Hypothalamus (tissue), 51 donors: ENCODE data around the gene MDH2.
"Not testable (repeated sequence)": the region's sequence is repeated elsewhere in the genome, so short reads cannot be mapped to it uniquely, and the experiment has no call there.

Experiments
- DNase-seq, 51 donors: peaks; one replicate each; lab custom pipeline; 2025; lab: John Stamatoyannopoulos, UW

The MDH2 gene, protein sequence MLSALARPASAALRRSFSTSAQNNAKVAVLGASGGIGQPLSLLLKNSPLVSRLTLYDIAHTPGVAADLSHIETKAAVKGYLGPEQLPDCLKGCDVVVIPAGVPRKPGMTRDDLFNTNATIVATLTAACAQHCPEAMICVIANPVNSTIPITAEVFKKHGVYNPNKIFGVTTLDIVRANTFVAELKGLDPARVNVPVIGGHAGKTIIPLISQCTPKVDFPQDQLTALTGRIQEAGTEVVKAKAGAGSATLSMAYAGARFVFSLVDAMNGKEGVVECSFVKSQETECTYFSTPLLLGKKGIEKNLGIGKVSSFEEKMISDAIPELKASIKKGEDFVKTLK

DNA sequence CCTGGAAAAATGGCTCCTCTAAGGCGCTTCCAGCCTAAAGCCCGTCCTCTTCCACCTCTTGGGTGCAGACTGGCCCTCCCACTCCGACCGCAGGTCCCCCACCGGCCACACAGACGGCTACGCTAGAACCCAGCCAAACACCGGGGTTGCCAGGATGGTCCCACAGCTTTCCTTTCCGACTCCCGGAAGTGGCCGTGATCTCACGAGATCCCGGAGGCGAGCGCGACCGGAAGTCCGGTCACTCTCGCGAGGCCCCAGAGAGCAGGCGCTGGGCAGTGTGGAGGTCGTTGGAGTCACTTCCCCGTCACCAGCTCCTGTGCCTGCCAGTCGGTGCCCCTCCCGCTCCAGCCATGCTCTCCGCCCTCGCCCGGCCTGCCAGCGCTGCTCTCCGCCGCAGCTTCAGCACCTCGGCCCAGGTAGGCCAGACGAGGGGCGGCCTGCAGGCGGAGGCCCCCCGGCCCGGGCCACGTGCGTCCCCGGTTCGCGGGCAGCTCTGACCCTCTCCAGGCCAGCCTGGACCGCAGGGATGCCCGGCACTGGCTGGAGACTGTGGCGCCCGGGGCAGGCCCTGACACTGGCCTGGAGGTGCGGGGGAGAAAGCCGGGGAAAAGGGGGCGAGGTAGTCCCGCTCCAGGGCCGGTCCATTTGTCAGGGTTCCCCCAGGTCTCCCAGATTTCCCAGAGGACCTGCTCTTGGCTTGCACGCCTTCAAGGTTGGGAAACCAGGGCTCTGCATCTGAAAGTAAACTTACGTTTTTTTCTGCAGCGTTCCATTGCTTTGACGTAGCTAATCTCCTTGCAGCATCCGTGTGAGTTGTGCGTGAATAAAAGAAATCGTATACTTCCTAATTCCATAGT is at the start of gene MDH2, which contains the start of gene STYXL1:
Gene MDH2 (plus strand): TSS at position 296 of the 857 bp plus-strand sequence. CDS start 55 bp downstream, at position 351.
Gene STYXL1 (minus strand): TSS at position 190 of the 857 bp plus-strand sequence. CDS start 17,477 bp downstream, outside the sequence.
- peak; percentile 41 to 95 (median 89) for DNase-seq

DNA sequence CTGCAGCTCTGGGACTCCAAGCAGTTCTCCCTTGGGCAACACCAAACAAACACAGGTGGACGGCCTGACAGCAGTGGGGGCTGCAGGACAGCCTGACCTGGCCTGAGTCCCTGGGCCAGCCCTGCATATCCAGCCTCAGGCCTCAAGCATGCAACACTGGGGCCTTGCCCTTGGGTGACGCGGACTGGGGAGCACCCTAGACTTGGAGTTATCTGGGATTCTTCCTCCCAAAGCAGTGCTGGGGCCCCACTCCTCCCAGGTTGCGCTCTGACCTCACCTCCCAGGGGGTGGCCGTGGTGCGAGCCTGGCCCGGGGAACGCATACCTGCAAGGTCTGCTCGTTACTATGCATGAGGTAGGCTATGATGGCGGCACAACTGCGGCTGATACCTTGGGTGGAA is 47.3 kb upstream of the MDH2 start:
- DNase-seq: no peak

DNA sequence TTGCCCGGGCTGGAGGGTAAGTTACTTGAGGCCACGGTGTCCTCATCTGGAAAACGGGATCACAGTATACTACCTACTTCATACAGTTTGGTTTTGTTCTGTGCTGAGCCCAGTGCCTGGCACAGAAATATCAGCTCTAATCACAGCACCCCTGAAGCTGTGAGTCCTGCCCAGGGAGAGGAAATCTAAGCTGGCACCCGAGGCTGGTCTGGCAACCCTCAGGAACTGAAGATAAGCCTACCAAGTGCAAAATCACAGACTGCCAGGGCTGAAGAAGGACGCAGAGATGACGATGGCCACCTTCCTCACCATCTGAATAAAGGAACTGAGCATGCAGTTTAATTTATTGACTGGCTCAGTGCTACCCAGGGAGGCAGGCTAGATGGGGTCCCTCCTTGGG is 45.8 kb upstream of the MDH2 start:
- no peak for DNase-seq

DNA sequence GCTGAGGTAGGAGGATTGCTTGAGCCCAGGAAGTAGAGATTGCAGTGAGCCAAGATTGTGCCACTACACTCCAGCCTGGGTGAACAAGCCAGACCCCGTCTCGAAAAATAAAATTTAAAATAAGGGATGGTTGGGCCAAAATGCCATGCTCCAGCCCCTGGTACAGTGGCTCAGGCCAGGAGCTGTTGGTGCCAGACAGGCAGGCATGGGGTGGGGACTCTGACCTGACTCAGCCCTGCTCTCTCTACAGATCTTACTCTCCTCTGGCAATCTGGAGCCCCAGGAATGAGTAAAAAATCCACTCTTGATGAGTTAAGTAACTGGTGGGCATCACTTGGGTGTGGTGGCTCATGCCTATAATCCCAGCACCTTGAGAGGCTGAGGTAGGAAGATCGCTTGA is 45.1 kb upstream of the MDH2 start:
- no peak for DNase-seq

DNA sequence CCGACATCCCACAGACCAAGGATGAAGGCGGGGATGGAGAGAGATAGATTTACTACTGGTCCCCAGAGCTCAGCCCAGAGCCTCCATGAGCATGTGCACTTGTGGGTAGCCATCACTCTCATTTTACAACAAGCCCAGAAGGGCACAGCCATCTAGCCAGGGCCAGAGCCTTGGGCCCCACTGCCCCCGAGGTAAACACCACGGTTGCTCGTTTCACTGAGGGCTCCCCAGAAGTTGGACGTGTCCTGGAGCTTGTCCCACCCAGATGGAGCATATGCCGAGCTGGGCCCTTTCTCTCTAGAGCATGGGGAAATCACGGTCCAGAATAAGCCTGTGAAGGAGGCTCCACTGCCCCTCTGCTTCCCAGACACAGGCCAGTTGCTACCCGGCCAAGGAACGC is 44.6 kb upstream of the MDH2 start:
- no peak for DNase-seq

DNA sequence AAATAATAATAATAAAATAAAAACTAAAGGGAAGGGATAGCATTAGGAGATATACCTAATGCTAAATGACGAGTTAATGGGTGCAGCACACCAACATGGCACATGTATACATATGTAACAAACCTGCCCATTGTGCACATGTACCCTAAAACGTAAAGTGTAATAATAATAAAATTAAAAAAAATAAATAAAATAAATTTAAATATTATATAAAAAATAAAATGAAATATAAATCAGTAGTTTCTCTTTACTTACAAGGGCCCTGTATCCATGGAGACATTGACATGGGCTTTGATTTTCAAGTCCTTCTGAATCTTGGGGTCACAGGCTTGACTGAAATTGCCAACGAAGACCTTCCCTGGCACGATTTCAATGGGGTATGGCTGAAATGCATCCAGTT is 42.9 kb upstream of the MDH2 start:
- not testable (repeated sequence) for DNase-seq

DNA sequence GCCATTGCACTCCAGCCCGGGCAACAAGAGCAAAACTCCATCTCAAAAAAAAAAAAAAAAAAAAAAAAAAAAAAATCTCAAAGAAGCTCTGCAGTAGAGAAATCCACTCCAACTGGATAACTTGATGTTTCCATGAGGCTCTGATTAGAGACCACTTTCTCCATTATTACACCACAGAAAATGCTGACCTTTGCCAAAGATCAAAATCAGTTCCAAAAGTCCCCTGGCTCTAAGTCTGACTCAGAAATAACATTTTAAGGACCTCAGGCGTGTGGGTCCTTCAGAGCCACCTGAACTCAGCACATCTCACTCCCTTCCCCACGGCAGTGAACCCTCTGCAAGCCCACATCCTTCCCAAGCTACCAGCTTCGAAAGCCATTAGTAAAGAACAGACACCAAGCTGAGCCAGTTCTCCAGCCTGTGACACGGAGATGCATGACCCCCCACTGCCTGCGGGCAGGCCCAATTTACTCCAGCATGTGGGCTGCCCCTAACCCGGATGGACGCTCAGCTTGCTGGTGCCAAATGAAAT is 39.7 kb upstream of the MDH2 start:
- no peak for DNase-seq

DNA sequence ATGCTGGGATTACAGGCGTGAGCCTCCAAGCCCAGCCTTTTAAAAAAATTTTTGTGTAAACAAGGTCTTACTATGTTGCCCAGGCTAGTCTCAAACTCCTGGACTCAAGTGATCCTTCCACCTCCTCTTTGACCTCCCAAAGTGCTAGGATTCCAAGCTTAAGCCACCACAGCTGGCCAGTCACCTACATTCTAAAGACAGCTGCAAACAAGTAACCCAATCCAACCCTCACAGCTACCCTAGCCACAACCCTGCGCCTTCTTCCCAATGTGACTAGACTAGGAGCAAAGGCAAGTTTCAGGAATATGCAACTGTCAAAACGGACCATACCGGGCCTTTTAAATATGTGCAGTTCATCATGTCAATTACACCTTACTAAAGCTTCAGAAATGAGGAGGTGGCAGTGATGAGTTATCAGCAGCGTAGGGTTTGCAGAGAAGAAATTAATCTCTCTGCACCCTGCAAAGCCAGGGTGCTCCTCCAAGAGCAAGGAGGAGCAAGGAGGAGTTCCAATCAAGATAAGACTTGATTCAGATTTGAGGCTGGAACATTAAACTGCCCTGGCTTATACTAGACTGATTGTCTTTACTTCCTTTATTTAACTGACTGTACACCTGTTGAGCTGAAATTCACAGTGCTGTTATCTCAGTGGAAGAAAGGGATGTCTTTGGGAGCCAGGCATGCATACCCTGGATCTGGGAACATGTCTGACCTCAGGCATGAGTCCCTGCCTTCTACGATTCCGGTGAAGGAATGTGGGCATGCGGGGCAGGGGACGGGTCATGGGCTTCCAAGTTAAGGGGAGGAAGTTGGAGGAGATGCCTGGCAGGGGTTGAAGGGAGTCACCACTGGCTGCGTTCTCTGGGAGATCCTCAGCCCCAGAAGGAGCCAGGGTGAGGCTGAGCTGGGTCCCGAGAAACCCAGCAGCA is 38.0 kb upstream of the MDH2 start:
- DNase-seq: no peak

DNA sequence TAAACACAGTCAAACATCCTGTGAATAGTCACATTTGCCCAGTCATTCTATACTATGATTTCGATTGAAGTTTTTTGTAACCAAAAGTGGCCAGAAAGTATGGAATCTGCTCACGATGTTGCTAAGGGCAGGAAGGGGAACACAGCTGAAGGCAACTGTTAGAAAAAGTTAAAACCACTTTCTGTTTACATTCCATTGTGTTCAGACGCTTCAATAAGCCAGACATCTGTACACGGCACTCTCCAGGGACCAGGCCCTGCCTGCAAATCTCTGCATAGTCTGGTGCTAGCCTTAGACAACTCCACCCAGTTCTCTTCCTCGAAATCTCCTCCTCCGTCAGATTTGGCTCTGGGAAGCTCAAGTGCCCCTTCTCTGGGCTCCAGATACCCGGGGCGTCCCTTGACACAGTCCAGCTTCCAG is 36.5 kb upstream of the MDH2 start:
- no peak for DNase-seq

DNA sequence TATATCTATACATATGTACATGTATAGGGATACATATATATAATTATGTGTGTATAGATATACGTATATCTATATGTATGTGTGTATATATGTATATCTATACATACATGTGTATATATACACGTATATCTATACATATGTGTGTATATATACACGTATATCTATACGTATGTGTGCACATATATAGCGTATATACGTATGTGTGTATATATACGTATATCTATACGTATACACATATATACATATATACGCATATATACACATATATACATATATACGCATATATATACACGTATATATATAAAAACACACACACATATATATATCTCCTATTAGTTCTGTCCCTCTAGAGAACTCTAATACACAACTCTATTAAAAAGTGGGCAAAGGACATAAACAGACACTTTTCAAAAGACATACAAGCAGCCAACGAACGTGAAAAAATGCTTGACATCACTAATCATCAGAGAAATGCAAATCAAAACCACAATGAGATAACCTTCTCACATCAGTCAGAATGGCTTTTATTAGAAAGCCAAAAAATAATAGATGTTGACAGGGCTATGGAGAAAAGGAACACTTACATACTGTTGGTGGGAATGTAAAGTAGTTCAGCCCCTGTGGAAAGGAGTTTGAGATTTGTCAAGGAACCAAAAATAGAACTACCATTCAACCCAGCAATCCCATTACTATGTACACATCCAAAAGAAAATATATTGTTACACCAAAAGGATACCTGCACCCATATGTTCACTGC is 31.5 kb upstream of the MDH2 start:
- no peak for DNase-seq

DNA sequence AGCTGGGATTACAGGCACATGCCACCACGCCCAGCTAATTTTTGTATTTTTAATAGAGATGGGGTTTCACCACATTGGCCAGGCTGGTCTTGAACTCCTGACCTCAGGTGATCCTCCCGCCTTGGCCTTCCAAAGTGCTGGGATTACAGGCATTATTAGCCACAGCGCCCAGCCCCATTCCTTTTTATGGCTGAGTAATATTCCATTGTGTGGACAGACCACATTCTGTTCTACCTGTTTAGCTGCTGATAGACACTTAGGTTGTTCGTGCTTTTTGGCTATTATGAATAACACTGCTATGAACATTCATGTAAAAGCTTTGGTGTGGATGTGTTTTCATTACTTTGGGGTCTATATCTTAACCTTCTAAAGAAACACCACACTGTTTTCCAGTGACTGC is 29.4 kb upstream of the MDH2 start:
- not testable (repeated sequence) for DNase-seq

DNA sequence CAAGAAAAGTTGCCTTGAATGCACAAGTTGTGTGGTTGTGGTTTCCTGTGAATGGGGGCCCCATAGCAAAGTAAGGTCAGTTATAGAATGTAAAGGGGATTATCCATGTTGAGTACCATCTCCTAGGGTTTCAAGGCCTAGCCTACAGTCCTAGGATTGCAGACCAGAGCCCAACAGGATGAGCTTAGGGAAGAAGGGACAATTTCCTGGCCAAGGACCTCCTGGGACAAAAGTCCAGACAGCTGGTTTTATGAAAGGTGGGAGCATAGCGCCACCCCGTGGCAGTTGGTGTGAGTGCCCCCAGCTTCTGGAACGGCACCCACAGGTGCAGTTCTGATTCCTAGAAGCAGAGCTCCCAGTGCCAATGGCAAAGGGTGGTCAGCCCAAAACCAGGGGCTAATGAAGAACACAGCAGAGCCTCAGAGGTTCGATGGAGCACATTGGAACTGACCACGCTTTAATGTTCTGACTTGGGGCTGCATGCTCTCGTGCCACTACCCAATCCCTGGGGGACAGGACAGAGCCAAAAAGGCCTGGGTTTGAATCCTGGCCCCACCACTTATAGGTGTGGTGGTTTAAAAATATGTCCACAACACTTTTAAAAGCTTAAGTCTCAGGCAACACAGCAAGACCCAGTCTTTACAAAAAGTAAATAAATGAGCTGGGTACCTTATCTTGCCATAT is 27.7 kb upstream of the MDH2 start:
- peak in 44 of 51 donors; percentile 1 to 78 (median 26) for DNase-seq

DNA sequence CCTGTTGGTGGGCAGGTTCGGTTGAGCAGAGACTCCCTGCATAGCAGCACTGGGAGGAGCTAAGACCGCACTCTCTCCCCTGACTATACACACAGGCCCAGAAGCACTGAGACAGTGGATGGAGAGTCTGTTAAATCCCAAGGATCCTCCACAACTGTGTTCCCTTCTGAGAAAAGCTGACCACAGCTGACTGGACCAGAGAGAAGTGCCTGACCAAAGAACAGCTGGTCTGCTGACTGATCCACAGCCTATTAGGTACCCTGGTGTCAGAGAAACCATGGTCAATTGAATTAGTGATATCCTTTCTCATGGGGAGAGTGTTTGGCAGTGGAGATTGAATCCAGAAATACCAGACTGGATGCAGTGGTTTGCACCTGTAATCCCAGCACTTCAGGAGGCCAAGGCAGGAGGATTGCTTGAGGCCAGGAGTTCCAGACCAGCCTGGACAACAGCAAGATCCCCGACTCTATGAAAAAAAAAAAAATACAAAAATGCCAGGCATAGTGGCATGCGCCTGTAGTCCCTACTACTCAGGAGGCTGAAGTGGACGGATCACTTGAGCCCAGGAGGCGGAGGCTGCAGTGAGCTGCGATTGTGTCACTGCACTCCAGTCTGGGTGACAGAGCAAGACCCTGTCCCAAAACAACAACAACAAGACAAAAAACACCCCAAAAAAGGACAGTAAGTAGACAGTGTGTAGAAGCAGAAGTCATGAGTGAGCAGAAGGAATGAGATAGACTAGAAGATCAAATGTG is 25.7 kb upstream of the MDH2 start:
- DNase-seq: no peak

DNA sequence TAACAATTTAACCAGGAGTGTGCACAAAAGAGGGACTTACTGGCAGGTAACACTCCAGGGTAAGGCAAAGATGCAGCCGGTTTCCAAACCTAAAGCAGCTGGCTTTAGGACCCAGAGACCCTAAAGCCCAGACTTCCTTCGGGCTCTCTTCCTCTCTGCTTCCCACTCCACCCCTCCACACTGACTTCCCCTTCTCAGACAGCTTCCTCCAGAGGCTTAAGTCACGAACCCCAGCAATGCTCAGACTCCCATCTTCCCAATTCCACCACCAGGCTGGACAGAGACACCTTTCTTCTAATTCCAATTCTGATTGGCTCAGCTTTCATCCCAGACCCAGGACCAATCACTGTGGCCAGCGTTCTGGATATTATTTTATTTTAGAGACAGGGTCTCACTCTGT is 24.9 kb upstream of the MDH2 start:
- DNase-seq: peak in 12 of 51 donors; percentile 2 to 23 (median 8)

DNA sequence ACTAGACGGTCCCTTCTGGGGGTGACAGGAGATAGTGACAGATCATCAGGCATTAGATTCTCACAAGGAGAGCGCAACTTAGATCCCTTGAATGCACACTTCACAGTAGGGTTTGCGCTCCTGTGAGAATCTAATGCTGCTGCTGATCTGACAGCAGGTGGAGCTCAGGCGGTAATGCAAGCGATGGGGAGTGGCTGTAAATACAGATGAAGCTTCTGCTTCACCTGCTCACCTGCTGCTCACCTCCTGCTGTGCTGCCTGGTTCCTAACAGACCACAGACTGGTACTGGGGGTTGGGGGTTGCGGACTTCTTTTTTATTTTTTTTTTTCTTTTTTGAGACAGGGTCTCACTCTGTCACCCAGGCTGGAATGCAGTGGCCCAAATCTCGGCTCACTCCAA is 18.2 kb upstream of the MDH2 start:
- DNase-seq: not testable (repeated sequence)

DNA sequence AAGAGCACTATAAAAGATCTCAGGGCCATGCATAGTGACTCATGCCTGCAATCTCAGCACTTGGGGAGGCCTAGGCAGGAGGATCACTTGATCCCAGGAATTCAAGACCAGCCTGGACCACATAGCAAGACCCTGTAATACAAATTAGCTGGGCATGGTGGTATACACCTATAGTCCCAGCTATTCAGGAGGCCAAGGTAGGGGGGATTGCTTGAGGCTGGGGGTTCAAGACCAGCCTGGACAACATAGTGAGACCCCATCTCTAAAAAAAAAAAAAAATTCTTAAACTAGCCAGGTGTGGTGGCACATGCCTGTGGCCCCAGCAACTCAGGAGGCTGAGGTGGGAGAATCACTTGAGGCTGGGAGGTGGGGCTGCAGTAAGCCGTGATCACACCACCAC is 15.9 kb upstream of the MDH2 start:
- no peak for DNase-seq

DNA sequence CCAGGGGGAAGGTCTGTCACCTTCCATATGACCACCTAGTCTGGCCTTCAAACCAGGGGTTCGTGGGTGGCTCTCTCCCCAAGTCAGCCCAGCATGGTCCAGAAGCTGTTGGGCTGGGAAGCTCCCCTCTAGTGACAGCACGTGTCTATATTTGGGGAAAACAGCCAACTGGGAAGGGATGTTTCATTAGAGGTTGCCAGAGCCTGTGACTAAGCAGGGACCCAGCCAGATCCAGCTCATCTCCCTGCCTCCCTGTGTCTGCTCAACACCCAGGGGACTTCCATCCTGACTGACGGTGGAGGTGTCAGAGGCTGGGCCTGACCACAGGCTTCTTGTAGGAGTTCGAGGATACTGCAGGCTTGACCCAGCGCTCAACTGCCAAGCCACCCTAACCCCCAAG is 10.6 kb upstream of the MDH2 start:
- peak in 1 of 51 donors; percentile 23 for DNase-seq

DNA sequence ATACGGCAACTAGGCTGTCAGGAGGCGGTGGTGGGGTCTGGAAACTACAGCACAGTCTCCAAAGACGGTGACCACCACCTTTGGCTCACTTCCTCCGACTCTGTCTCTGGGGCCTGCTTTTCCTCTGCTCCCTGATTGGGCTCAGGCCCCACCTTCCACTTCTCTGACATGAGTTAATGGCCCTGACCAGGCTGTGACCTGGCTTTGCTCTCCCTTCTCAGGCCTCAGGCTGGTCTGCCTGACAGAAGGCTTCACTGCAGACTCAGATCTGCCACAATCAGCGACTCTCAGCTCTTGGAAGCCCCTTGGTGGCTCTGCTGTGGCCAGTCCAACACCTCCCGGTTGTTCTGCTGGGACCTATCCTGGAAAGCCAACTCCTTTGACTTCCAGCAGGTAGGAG is 7.8 kb upstream of the MDH2 start:
- DNase-seq: no peak
